OCI-LY7 (cell line): ENCODE results near the gene TSEN15.

Source experiments
- EZH2phosphoT487 ChIP-seq: fragments of 200-600 bp; sonication (generic); IDR thresholded peaks from 2 replicates; pipeline ENCODE4 v1.6.1; 2018; ENCODE audit warnings: low read depth, borderline replicate concordance, mild to moderate bottlenecking, mixed run types, antibody characterized with exemption, low read length, moderate library complexity, mixed read lengths
- TF ChIP-seq, protein P1 (sequence below): fragments of 200-600 bp; sonication (generic); conservative IDR thresholded peaks from 2 replicates; pipeline ENCODE4 v1.5.1; 2014; ENCODE audit warnings: mild to moderate bottlenecking, antibody characterized with exemption, low read length, moderate library complexity, mixed read lengths

DNA sequence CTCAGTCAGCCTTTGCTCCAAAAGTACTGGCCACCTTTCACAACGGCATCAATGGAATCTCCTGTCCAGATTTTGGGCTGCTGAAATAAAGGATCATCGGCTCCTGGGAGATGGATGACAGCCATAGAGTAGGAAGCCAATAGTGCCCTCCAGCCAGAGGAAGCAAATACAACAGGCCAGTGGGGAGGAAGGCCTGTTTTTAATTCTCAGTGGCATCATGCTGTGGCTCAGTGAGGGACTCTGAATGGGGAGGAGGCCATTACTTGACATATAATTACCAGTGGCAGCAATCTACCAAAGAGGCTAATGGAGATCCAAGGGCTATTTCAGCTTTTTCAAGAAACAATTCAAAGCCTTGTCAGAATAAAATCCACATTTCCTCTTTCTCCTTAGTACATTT lies 40.7 kb upstream of the TSEN15 start:
- TF ChIP-seq, protein P1, sequence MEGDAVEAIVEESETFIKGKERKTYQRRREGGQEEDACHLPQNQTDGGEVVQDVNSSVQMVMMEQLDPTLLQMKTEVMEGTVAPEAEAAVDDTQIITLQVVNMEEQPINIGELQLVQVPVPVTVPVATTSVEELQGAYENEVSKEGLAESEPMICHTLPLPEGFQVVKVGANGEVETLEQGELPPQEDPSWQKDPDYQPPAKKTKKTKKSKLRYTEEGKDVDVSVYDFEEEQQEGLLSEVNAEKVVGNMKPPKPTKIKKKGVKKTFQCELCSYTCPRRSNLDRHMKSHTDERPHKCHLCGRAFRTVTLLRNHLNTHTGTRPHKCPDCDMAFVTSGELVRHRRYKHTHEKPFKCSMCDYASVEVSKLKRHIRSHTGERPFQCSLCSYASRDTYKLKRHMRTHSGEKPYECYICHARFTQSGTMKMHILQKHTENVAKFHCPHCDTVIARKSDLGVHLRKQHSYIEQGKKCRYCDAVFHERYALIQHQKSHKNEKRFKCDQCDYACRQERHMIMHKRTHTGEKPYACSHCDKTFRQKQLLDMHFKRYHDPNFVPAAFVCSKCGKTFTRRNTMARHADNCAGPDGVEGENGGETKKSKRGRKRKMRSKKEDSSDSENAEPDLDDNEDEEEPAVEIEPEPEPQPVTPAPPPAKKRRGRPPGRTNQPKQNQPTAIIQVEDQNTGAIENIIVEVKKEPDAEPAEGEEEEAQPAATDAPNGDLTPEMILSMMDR: no peak
- no peak for TF ChIP-seq EZH2phosphoT487
